CD4-positive, alpha-beta T cell treated with Interleukin-15 for 1 hour (primary cell): ENCODE results near the gene SBF1.

ENCODE experiments used
- DNase-seq: peaks from one replicate; pipeline ENCODE4 v3.0.0-alpha.2; 2020

Gene SBF1

DNA sequence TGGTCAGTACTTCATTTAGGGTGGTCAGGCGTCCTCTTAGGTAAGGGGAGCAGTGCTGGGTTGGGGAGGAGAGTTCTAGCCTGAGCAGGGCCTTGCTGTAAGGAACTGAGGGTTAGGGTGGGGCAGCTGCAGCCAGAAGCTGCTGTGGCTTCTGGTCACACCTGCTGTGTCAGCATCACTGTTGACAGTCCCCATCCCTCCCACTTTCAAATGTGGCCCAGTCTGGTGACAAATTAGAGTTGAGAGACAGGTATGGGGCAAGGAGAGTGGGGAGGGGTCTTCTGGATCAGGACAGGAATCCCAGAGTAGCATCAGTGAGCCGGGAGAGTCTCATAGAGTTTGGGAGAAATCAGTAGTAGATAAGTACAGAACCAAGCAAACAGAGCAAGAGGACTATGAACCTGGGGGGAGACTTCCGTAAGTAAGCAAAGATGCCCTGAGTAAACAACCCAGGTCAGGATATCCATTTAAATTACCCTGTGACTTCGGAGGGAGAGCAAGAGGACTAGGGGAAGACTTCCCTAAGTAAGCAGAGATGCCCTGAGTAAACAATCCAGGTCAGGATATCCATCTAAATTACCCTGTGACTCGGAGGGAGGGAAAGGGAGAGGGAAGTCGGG lies 78.0 kb downstream of the SBF1 start:
- no peak for DNase-seq
